H9 (cell line): ENCODE results near the gene MFAP3. TPM values are rescaled to one million over a fixed set of nuclear protein-coding genes. Genes with fewer than 3 reads are reported as not detected.
"Not testable (repeated sequence)": the region's sequence is repeated elsewhere in the genome, so short reads cannot be mapped to it uniquely, and the experiment has no call there.

Source experiments
- DNase-seq: peaks from one replicate; pipeline ENCODE4 v3.0.0-alpha.2; 2017
- H2AFZ ChIP-seq: one replicate; pipeline ENCODE4 v1.6.1; 2013; ENCODE audit warnings: mild to moderate bottlenecking, low read length, control low read depth, moderate library complexity
- H2AK5ac ChIP-seq: 2 replicates; pipeline ENCODE4 v1.6.1; 2013; ENCODE audit warnings: low read length, control low read depth, mixed read lengths; ENCODE audit not compliant: insufficient read length
- H2BK120ac ChIP-seq: one replicate; pipeline ENCODE4 v1.6.1; 2013; ENCODE audit warnings: low read depth, mild to moderate bottlenecking, low read length, control low read depth, inconsistent platforms; ENCODE audit not compliant: poor library complexity, severe bottlenecking
- H2BK12ac ChIP-seq: 2 replicates; pipeline ENCODE4 v1.6.1; 2013; ENCODE audit warnings: low read length, control low read depth, mixed read lengths, low read depth; ENCODE audit not compliant: insufficient read length
- H2BK15ac ChIP-seq: 2 replicates; pipeline ENCODE4 v1.6.1; 2013; ENCODE audit warnings: low read depth, low read length, control low read depth
- H2BK20ac ChIP-seq: one replicate; pipeline ENCODE4 v1.6.1; 2013; ENCODE audit warnings: low read depth, mild to moderate bottlenecking, low read length, control low read depth, inconsistent platforms; ENCODE audit not compliant: poor library complexity, severe bottlenecking
- H2BK5ac ChIP-seq: 2 replicates; pipeline ENCODE4 v1.6.1; 2013; ENCODE audit warnings: low read length, control low read depth, mixed read lengths; ENCODE audit not compliant: insufficient read length
- H3K14ac ChIP-seq: 2 replicates; pipeline ENCODE4 v1.6.1; 2013; ENCODE audit warnings: low read length, control low read depth; ENCODE audit not compliant: insufficient read depth
- H3K18ac ChIP-seq: 2 replicates; pipeline ENCODE4 v1.6.1; 2013; ENCODE audit warnings: low read depth, mild to moderate bottlenecking, mixed read lengths, low read length, control low read depth; ENCODE audit not compliant: insufficient read length
- H3K23ac ChIP-seq: 2 replicates; pipeline ENCODE4 v1.6.1; 2013; ENCODE audit warnings: low read length, control low read depth, mixed read lengths, low read depth; ENCODE audit not compliant: insufficient read length
- H3K23me2 ChIP-seq: 2 replicates; pipeline ENCODE4 v1.6.1; 2013; ENCODE audit warnings: low read depth, mild to moderate bottlenecking, mixed read lengths, low read length, control low read depth; ENCODE audit not compliant: insufficient read length, poor library complexity, severe bottlenecking
- H3K27ac ChIP-seq: 2 replicates; pipeline ENCODE4 v1.5.1; 2013; ENCODE audit warnings: low read length, control low read depth, mixed read lengths, low read depth; ENCODE audit not compliant: insufficient read length
- H3K27me3 ChIP-seq: 2 replicates; pipeline ENCODE4 v1.6.1; 2013; ENCODE audit warnings: low read length, control low read depth, inconsistent platforms; ENCODE audit not compliant: insufficient read depth
- H3K4ac ChIP-seq: 2 replicates; pipeline ENCODE4 v1.6.1; 2013; ENCODE audit warnings: low read depth, mild to moderate bottlenecking, control low read depth, inconsistent platforms, low read length, moderate library complexity
- H3K4me1 ChIP-seq: 2 replicates; pipeline ENCODE4 v1.6.1; 2013; ENCODE audit warnings: low read length, control low read depth, inconsistent platforms; ENCODE audit not compliant: insufficient read depth
- H3K4me2 ChIP-seq: 2 replicates; pipeline ENCODE4 v1.6.1; 2013; ENCODE audit warnings: low read length, control low read depth, mixed read lengths; ENCODE audit not compliant: insufficient read length, insufficient read depth
- H3K56ac ChIP-seq: 2 replicates; pipeline ENCODE4 v1.6.1; 2013; ENCODE audit warnings: low read depth, mild to moderate bottlenecking, mixed read lengths, low read length, control low read depth; ENCODE audit not compliant: insufficient read length
- H3K79me1 ChIP-seq: 2 replicates; pipeline ENCODE4 v1.6.1; 2013; ENCODE audit warnings: low read depth, mild to moderate bottlenecking, moderate library complexity, low read length, control low read depth, inconsistent platforms; ENCODE audit not compliant: insufficient read depth, poor library complexity, severe bottlenecking
- H3K79me2 ChIP-seq: 2 replicates; pipeline ENCODE4 v1.6.1; 2013; ENCODE audit warnings: low read length, control low read depth, inconsistent platforms; ENCODE audit not compliant: insufficient read depth
- H3K9ac ChIP-seq: 2 replicates; pipeline ENCODE4 v1.6.1; 2013; ENCODE audit warnings: low read length, control low read depth, mixed read lengths; ENCODE audit not compliant: insufficient read length; ENCODE audit errors: extremely low read depth
- H3K9me3 ChIP-seq: one replicate; pipeline ENCODE4 v1.6.1; 2013; ENCODE audit warnings: low read depth, low read length, inconsistent platforms; ENCODE audit not compliant: control insufficient read depth
- H3T11ph ChIP-seq: one replicate; pipeline ENCODE4 v1.6.1; 2013; ENCODE audit warnings: mild to moderate bottlenecking, low read length, control low read depth, inconsistent platforms
- H4K20me1 ChIP-seq: one replicate; pipeline ENCODE4 v1.6.1; 2013; ENCODE audit not compliant: control insufficient read depth, insufficient read length, insufficient read depth
- H4K5ac ChIP-seq: 2 replicates; pipeline ENCODE4 v1.6.1; 2013; ENCODE audit warnings: low read depth, mild to moderate bottlenecking, mixed read lengths, low read length, control low read depth; ENCODE audit not compliant: insufficient read length
- H4K8ac ChIP-seq: replicated peaks from 2 replicates; pipeline ENCODE4 v1.6.1; 2013; ENCODE audit warnings: low read length, control low read depth, mixed read lengths, low read depth; ENCODE audit not compliant: insufficient read length
- H4K91ac ChIP-seq: 2 replicates; pipeline ENCODE4 v1.6.1; 2013; ENCODE audit warnings: low read depth, mild to moderate bottlenecking, moderate library complexity, mixed read lengths, low read length, control low read depth; ENCODE audit not compliant: insufficient read length
- H3K27ac Mint-ChIP-seq, 3 experiments: 2 replicates in 2 of 3; 3 replicates in 1 of 3; pipeline ENCODE4 v1.8.0; 2020 to 2021; ENCODE audit warnings: mixed read lengths in 3 of 3, mild to moderate bottlenecking in 1 of 3, moderate library complexity in 1 of 3
- H3K27me3 Mint-ChIP-seq: 2 replicates; pipeline ENCODE4 v1.8.0; 2021; ENCODE audit warnings: low read depth, mild to moderate bottlenecking, moderate library complexity, mixed read lengths
- H3K36me3 Mint-ChIP-seq, 3 experiments: 2 replicates in 2 of 3; 3 replicates in 1 of 3; pipeline ENCODE4 v1.8.0; 2020 to 2021; ENCODE audit warnings: low read depth in 3 of 3, mixed read lengths in 3 of 3; ENCODE audit not compliant: insufficient read depth in 1 of 3
- H3K4me1 Mint-ChIP-seq, 2 experiments: 2 replicates each; pipeline ENCODE4 v1.8.0; 2020; ENCODE audit warnings: mixed read lengths in 2 of 2
- H3K4me3 Mint-ChIP-seq, 2 experiments: 2 replicates in 1 of 2; 3 replicates in 1 of 2; pipeline ENCODE4 v1.8.0; 2020 to 2021; ENCODE audit warnings: mild to moderate bottlenecking in 2 of 2, mixed read lengths in 2 of 2, moderate library complexity in 1 of 2
- H3K9me3 Mint-ChIP-seq, 2 experiments: 2 replicates in 1 of 2; 3 replicates in 1 of 2; pipeline ENCODE4 v1.8.0; 2020; ENCODE audit warnings: mild to moderate bottlenecking in 2 of 2, mixed read lengths in 2 of 2, moderate library complexity in 1 of 2
- WGBS: extraction: QIAGEN DNeasy Blood & Tissue Kit; methylation state at CpG from one replicate; pipeline ENCODE4 v1.1.7; 2013; ENCODE audit warnings: missing lambda C conversion rate, low lambda C conversion rate, mixed read lengths; ENCODE audit not compliant: insufficient read length; ENCODE audit errors: extremely low coverage; 5-methylcytosine and 5-hydroxymethylcytosine counted together
- total RNA-seq: library from RNA; stranded (reverse); gene quantifications from 2 replicates; pipeline ENCODE4 v1.2.1, GENCODE V29; 2021
- TF ChIP-seq, protein P1 (sequence below): fragments of 200-600 bp; sonication (generic); conservative IDR thresholded peaks from 3 replicates; pipeline ENCODE4 v1.8.0; 2021; ENCODE audit warnings: antibody characterized with exemption, mild to moderate bottlenecking

The MFAP3 gene
- total RNA-seq, 1 experiment from 2014 or later: 24.5 TPM

DNA sequence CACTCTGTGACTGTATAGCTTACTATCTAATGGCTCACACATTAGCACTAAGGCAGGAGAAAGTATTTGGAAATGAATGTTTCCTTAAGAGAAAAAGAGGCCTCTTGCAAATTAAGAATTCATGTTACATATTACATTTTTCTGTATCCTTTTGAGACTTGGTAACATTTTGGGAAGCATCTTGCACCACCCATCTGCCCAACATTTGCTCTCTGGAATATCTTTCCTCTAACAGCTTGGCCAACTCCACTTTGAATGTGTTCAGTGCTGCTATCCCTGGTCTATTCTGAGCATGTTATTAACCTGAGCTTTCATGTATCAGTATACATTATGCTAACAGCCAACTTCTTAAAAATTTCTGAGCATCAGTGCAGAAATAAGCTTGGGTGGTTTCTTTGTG, 27.2 kb downstream of the MFAP3 start:
- Histone ChIP-seq H4K20me1 (no peaks in the 10 kb centered on the region), H4K91ac (no peak overlapping the region), H3K4ac (no peak overlapping the region), H3K27me3 (no peaks in the 10 kb centered on the region), H2BK120ac (no peak overlapping the region), H3K79me2 (no peaks in the 10 kb centered on the region), H3K9ac (no peak overlapping the region), H3K4me2 (no peak overlapping the region), H4K5ac (no peak overlapping the region), H2BK12ac (no peak overlapping the region), H4K8ac (no peak overlapping the region), H3K79me1 (no peaks in the 10 kb centered on the region), H3K23me2 (no peaks in the 10 kb centered on the region), H3T11ph (no peak overlapping the region), H2BK15ac (no peak overlapping the region), H3K56ac (no peak overlapping the region), H3K9me3 (no peaks in the 10 kb centered on the region), H3K18ac (no peak overlapping the region), H2BK20ac (no peak overlapping the region), H2BK5ac (no peak overlapping the region), H3K27ac (no peak overlapping the region), H2AFZ (no peak overlapping the region), H2AK5ac (no peak overlapping the region), H3K23ac (no peak overlapping the region), H3K14ac (no peak overlapping the region), H3K4me1 (no peaks in the 10 kb centered on the region)
- H3K4me1 Mint-ChIP-seq: no peaks in the 10 kb centered on the region
- no peak overlapping the region for H3K4me3 Mint-ChIP-seq
- no peak overlapping the region for H3K27ac Mint-ChIP-seq
- H3K36me3 Mint-ChIP-seq: no peaks in the 10 kb centered on the region; a peak in 1 of 7 replicates
- H3K9me3 Mint-ChIP-seq: no peaks in the 10 kb centered on the region; a peak in 1 of 5 replicates
- DNase-seq: no peak
- peaks cover 1% of the 10 kb centered on the region for H3K27me3 Mint-ChIP-seq
- TF ChIP-seq, protein P1, sequence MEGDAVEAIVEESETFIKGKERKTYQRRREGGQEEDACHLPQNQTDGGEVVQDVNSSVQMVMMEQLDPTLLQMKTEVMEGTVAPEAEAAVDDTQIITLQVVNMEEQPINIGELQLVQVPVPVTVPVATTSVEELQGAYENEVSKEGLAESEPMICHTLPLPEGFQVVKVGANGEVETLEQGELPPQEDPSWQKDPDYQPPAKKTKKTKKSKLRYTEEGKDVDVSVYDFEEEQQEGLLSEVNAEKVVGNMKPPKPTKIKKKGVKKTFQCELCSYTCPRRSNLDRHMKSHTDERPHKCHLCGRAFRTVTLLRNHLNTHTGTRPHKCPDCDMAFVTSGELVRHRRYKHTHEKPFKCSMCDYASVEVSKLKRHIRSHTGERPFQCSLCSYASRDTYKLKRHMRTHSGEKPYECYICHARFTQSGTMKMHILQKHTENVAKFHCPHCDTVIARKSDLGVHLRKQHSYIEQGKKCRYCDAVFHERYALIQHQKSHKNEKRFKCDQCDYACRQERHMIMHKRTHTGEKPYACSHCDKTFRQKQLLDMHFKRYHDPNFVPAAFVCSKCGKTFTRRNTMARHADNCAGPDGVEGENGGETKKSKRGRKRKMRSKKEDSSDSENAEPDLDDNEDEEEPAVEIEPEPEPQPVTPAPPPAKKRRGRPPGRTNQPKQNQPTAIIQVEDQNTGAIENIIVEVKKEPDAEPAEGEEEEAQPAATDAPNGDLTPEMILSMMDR: no peak

DNA sequence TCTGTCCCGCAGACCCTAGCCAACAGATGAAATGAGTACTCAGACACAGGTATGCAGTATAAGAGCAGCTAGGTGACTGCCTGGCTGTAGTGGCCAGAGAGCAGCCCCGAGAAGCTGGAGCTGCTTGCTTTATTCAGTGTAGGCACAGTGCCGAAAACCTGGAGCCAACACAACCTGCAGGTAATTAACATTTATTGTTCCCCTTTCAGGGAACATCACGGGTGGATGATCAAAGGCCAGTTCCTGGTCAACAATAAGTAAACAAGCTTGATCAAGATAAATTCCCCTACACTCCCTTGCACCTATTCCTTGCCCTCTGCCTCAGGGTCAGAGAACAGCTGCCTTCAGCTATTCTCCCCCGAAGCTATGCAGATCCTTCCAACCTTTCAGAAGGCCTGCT, 31.1 kb downstream of the MFAP3 start:
- not testable (repeated sequence) for H3K27me3 Mint-ChIP-seq, H3K4me2 ChIP-seq, H3K27ac ChIP-seq, H2AK5ac ChIP-seq, H3K23me2 ChIP-seq, H2BK5ac ChIP-seq, DNase-seq, H3K36me3 Mint-ChIP-seq, H3K56ac ChIP-seq, H4K5ac ChIP-seq, H2BK12ac ChIP-seq, H3K18ac ChIP-seq, H3K23ac ChIP-seq, H2BK20ac ChIP-seq, H3K4me1 ChIP-seq, H3K14ac ChIP-seq, H2BK15ac ChIP-seq, H3T11ph ChIP-seq, H3K27me3 ChIP-seq, H4K91ac ChIP-seq, H2AFZ ChIP-seq, H4K20me1 ChIP-seq, H3K27ac Mint-ChIP-seq, H3K9me3 ChIP-seq, H2BK120ac ChIP-seq, H3K4ac ChIP-seq, H3K79me2 ChIP-seq, H3K9me3 Mint-ChIP-seq, H4K8ac ChIP-seq, H3K79me1 ChIP-seq, H3K4me3 Mint-ChIP-seq, H3K9ac ChIP-seq
- WGBS: no CpG with 5 or more reads among the region's 5 CpGs
- peaks cover 13% of the 10 kb centered on the region in 2 experiments for H3K4me1 Mint-ChIP-seq
